Measurements from ENCODE around the gene LST1.

The LST1 gene

GRCh38 chr6:31586008-31586407 is at the start of gene LST1:
TSS of gene LST1 (plus strand) at chr6:31586277. CDS start at chr6:31587300, 1,023 bp downstream.
- no peak for DNase-seq (ENCODE audit: low read depth in 1 of 2, low spot score in 1 of 2)
- no peak for TF ChIP-seq JUND (IDR thresholded peaks at IDR 0.05; ENCODE audit: low read depth)
- in situ Hi-C loops (cut with HindIII; ENCODE audit: low pct_unique_long_range_greater_than_20kb, low sequenced_read_pairs) = no loop called here

DNA sequence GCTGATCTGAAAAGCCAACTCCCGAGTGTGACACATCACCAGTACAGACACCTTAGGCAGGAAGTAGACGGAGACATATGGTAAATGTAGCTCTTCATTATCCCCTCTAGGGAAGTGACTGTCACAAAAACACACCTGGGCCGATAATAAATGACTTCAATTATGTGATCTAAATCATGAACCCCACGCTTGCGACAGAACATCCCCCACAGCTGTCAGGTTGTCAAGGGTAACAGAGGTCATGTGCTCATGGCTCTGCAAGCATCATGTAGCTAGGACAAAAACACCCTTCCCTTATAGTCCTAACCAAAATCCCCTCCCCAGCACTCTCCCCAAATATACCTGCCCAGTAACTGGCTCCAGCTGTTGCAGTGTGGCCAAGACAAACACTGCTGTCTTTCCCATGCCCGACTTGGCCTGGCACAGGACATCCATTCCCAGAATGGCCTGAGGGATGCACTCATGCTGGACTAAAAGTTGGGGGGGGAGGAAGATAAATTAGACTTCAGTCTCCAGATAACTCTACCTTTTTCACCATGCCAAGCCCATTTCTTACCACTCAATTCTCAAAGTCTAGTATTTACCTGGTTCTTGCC is 47.2 kb upstream of the LST1 start:
- peak in 1 of 2 experiments; percentile 68 for DNase-seq (ENCODE audit: low read depth in 1 of 2, low spot score in 1 of 2)
- in situ Hi-C loops (cut with HindIII; ENCODE audit: low pct_unique_long_range_greater_than_20kb, low sequenced_read_pairs) = no loop called here
- TF ChIP-seq JUND (IDR thresholded peaks at IDR 0.05; ENCODE audit: low read depth) = no peak

DNA sequence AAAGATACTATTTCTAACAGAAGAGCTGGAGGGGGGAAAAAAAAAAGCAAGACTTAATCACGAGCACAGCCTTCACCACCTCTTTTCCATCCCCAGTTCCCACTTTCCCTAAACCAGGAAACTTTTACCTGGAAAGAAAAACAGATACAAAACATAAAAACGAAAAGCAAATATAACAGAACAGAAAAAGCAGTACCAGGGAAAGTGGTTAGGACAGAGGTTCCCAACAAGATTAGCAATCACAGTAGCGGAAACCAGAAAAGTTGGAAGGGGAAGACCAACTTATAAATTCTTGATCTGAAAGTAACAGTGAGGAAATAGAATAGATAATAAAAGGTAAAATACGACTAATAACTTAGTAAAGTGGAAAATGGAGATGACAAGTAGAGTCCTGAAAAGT is 45.4 kb upstream of the LST1 start:
- in situ Hi-C loops (cut with HindIII; ENCODE audit: low pct_unique_long_range_greater_than_20kb, low sequenced_read_pairs) = no loop called here
- TF ChIP-seq JUND (IDR thresholded peaks at IDR 0.05; ENCODE audit: low read depth) = no peak
- DNase-seq (ENCODE audit: low read depth in 1 of 2, low spot score in 1 of 2) = no peak

DNA sequence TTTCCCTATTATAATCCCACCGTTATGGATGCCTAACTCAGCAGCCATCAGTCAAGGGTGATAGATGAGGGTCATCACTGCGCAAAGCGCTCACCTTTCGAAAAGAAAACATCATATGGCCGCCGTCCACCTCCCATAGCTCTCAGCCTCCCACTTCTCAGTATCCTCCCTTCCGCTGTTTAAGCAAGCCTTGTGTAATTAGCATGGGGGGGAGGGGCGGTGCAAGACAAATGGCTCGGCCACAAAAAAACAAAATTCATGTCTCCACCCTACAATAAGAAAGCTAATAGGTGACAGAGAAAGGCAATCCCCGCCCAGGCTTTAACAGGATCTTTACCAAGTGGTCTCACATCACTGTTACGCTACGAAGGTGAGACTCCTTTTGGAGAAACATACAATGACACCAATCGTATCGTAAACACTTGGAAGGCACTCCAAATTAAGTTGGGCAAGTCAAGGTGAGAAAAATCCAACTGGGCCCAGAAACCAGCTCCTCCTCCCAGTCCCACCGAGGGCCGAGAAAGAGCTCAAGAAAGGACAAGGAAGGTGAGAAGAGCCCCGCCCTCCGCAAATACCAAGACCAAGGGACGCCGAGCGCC is 44.9 kb upstream of the LST1 start:
- TF ChIP-seq JUND (IDR thresholded peaks at IDR 0.05; ENCODE audit: low read depth) = no peak
- in situ Hi-C loops (cut with HindIII; ENCODE audit: low pct_unique_long_range_greater_than_20kb, low sequenced_read_pairs) = no loop called here
- DNase-seq (ENCODE audit: low read depth in 1 of 2, low spot score in 1 of 2) = peak in 1 of 2 experiments; percentile 83

- in situ Hi-C loops (cut with HindIII; ENCODE audit: low pct_unique_long_range_greater_than_20kb, low sequenced_read_pairs) = no loop called here
- DNase-seq (ENCODE audit: low read depth in 1 of 2, low spot score in 1 of 2) = peak; percentile 80 to 98
- no peak for TF ChIP-seq JUND (IDR thresholded peaks at IDR 0.05; ENCODE audit: low read depth)
Measured at GRCh38 chr6:31541658-31542521, 44.2 kb upstream of the LST1 start, which contains the start of gene DDX39B. TSS of gene DDX39B (minus strand) at chr6:31542003. CDS start at chr6:31540532, 1,471 bp downstream.

- in situ Hi-C loops (cut with HindIII; ENCODE audit: low pct_unique_long_range_greater_than_20kb, low sequenced_read_pairs) = no loop called here
- TF ChIP-seq JUND (IDR thresholded peaks at IDR 0.05; ENCODE audit: low read depth) = no peak
- no peak for DNase-seq (ENCODE audit: low read depth in 1 of 2, low spot score in 1 of 2)
Measured at GRCh38 chr6:31543639-31544038, 42.4 kb upstream of the LST1 start.

DNA sequence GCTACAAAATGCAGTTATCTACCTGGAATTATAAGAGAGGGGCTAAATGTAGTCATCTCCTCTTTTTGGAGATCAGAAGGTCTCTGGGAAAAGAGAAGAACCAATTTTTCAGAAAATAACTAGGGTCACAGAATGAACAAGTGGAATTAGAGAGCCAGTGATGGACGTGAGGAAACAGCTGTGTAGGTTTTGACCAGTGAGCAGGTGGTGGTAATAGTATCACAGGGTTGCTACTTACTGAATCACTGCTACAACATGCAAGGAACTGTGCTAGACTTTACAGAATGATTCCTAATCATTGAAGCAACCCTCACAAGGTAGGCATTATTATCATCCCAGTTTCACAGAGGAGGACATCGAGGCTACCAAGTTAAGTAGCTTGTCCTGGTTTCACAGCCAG is 41.4 kb upstream of the LST1 start:
- DNase-seq (ENCODE audit: low read depth in 1 of 2, low spot score in 1 of 2) = no peak
- in situ Hi-C loops (cut with HindIII; ENCODE audit: low pct_unique_long_range_greater_than_20kb, low sequenced_read_pairs) = no loop called here
- no peak for TF ChIP-seq JUND (IDR thresholded peaks at IDR 0.05; ENCODE audit: low read depth)

GRCh38 chr6:31545291-31545690 is 40.8 kb upstream of the LST1 start:
- in situ Hi-C loops (cut with HindIII; ENCODE audit: low pct_unique_long_range_greater_than_20kb, low sequenced_read_pairs) = no loop called here
- no peak for DNase-seq (ENCODE audit: low read depth in 1 of 2, low spot score in 1 of 2)

GRCh38 chr6:31546339-31546957 is 39.6 kb upstream of the LST1 start, which contains the start of gene ATP6V1G2:
TSS of gene ATP6V1G2 (minus strand) at chr6:31546608. CDS start at chr6:31546559, 49 bp downstream.
- TF ChIP-seq JUND (IDR thresholded peaks at IDR 0.05; ENCODE audit: low read depth) = no peak
- in situ Hi-C loops (cut with HindIII; ENCODE audit: low pct_unique_long_range_greater_than_20kb, low sequenced_read_pairs) = no loop called here
- peak; percentile 50 to 96 for DNase-seq (ENCODE audit: low read depth in 1 of 2, low spot score in 1 of 2)

More at GRCh38 chr6:31545291-31545690, 40.8 kb upstream of the LST1 start:
- no peak for TF ChIP-seq JUND (IDR thresholded peaks at IDR 0.05; ENCODE audit: low read depth)

GRCh38 chr6:31546958-31547726 is 38.9 kb upstream of the LST1 start, which contains the start of gene NFKBIL1:
TSS of gene NFKBIL1 (plus strand) at chr6:31547608. CDS start at chr6:31547695, 87 bp downstream.
- in situ Hi-C loops (cut with HindIII; ENCODE audit: low pct_unique_long_range_greater_than_20kb, low sequenced_read_pairs) = no loop called here
- peak; percentile 85 to 96 for DNase-seq (ENCODE audit: low read depth in 1 of 2, low spot score in 1 of 2)
- no peak for TF ChIP-seq JUND (IDR thresholded peaks at IDR 0.05; ENCODE audit: low read depth)

GRCh38 chr6:31547727-31548543 is 38.1 kb upstream of the LST1 start:
- in situ Hi-C loops (cut with HindIII; ENCODE audit: low pct_unique_long_range_greater_than_20kb, low sequenced_read_pairs) = no loop called here
- TF ChIP-seq JUND (IDR thresholded peaks at IDR 0.05; ENCODE audit: low read depth) = no peak
- no peak for DNase-seq (ENCODE audit: low read depth in 1 of 2, low spot score in 1 of 2)

All from T47D (cell line).